ENCODE measurements around the gene DENND2A. TPM values are rescaled to one million over a fixed set of nuclear protein-coding genes. Genes with fewer than 3 reads are reported as not detected.

The DENND2A gene
- polyA plus RNA-seq, 4 donors = 3.0 to 7.0 (median 5.7) TPM; not detected in 1

GRCh38 chr7:140526787-140527664, 113.6 kb downstream of the DENND2A start:
- DNase-seq (no peak), FAIRE-seq (no peak)
- no peak overlapping the region for H3K4me3 ChIP-seq (ENCODE audit: low read depth in 1 of 3, low read length in 3 of 3)
- no peak overlapping the region for H3K27ac ChIP-seq (ENCODE audit: low read depth in 1 of 3, low read length in 2 of 3)
- peaks cover 0 to 21% (median 0%) of the 10 kb centered on the region in 3 donors for H3K36me3 ChIP-seq (ENCODE audit: control insufficient read depth in 3 of 3, insufficient read depth in 2 of 3, low read depth in 1 of 3, low read length in 3 of 3)
- no peaks in the 10 kb centered on the region for H3K4me1 ChIP-seq (ENCODE audit: control insufficient read depth in 3 of 3, insufficient read depth in 2 of 3, low read depth in 1 of 3, low read length in 2 of 3)
- no peaks in the 10 kb centered on the region for H3K27me3 ChIP-seq (ENCODE audit: control insufficient read depth in 3 of 3, insufficient read depth in 3 of 3, low read length in 3 of 3)
- 79 to 87% (median 86%) methylated on average over 23 to 31 of the region's 31 CpGs for WGBS, 3 donors
- no peaks in the 10 kb centered on the region for H3K9me3 ChIP-seq (ENCODE audit: control insufficient read depth in 2 of 2, insufficient read depth in 1 of 2, low read depth in 1 of 2, low read length in 1 of 2)

- H3K27ac ChIP-seq (ENCODE audit: low read depth in 1 of 3, low read length in 2 of 3) = no peak overlapping the region
- H3K9me3 ChIP-seq (ENCODE audit: control insufficient read depth in 2 of 2, insufficient read depth in 1 of 2, low read depth in 1 of 2, low read length in 1 of 2) = no peaks in the 10 kb centered on the region
- WGBS, 3 donors = 78 to 84% (median 83%) methylated on average over 9 of the region's 9 CpGs
- FAIRE-seq (no peak), DNase-seq (no peak)
- peaks cover 0 to 25% (median 2%) of the 10 kb centered on the region in 3 donors for H3K36me3 ChIP-seq (ENCODE audit: control insufficient read depth in 3 of 3, insufficient read depth in 2 of 3, low read depth in 1 of 3, low read length in 3 of 3)
- H3K4me1 ChIP-seq (ENCODE audit: control insufficient read depth in 3 of 3, insufficient read depth in 2 of 3, low read depth in 1 of 3, low read length in 2 of 3) = no peaks in the 10 kb centered on the region
- no peak overlapping the region for H3K4me3 ChIP-seq (ENCODE audit: low read depth in 1 of 3, low read length in 3 of 3)
- no peaks in the 10 kb centered on the region for H3K27me3 ChIP-seq (ENCODE audit: control insufficient read depth in 3 of 3, insufficient read depth in 3 of 3, low read length in 3 of 3)
These were observed 114.4 kb downstream of the DENND2A start for GRCh38 chr7:140526214-140526613.

- H3K9me3 ChIP-seq (ENCODE audit: control insufficient read depth in 2 of 2, insufficient read depth in 1 of 2, low read depth in 1 of 2, low read length in 1 of 2) = no peaks in the 10 kb centered on the region
- H3K4me1 ChIP-seq (ENCODE audit: control insufficient read depth in 3 of 3, insufficient read depth in 2 of 3, low read depth in 1 of 3, low read length in 2 of 3) = no peaks in the 10 kb centered on the region
- peaks cover 0 to 25% (median 2%) of the 10 kb centered on the region in 3 donors for H3K36me3 ChIP-seq (ENCODE audit: control insufficient read depth in 3 of 3, insufficient read depth in 2 of 3, low read depth in 1 of 3, low read length in 3 of 3)
- no peak overlapping the region for H3K27ac ChIP-seq (ENCODE audit: low read depth in 1 of 3, low read length in 2 of 3)
- no peaks in the 10 kb centered on the region for H3K27me3 ChIP-seq (ENCODE audit: control insufficient read depth in 3 of 3, insufficient read depth in 3 of 3, low read length in 3 of 3)
- no peak overlapping the region for H3K4me3 ChIP-seq (ENCODE audit: low read depth in 1 of 3, low read length in 3 of 3)
- FAIRE-seq = no peak
- no peak for DNase-seq
- WGBS, 3 donors = 42 to 70% (median 49%) methylated on average over 9 to 10 of the region's 10 CpGs
These were observed 114.9 kb downstream of the DENND2A start for GRCh38 chr7:140525743-140526142.

GRCh38 chr7:140521421-140521820, 119.2 kb downstream of the DENND2A start:
- Histone ChIP-seq H3K9me3 (ENCODE audit: control insufficient read depth in 2 of 2, insufficient read depth in 1 of 2, low read depth in 1 of 2, low read length in 1 of 2) (no peaks in the 10 kb centered on the region), H3K27ac (ENCODE audit: low read depth in 1 of 3, low read length in 2 of 3) (no peak overlapping the region), H3K27me3 (ENCODE audit: control insufficient read depth in 3 of 3, insufficient read depth in 3 of 3, low read length in 3 of 3) (no peaks in the 10 kb centered on the region), H3K36me3 (ENCODE audit: control insufficient read depth in 3 of 3, insufficient read depth in 2 of 3, low read depth in 1 of 3, low read length in 3 of 3) (peaks cover 0 to 34% (median 2%) of the 10 kb centered on the region in 3 donors), H3K4me1 (ENCODE audit: control insufficient read depth in 3 of 3, insufficient read depth in 2 of 3, low read depth in 1 of 3, low read length in 2 of 3) (peaks cover 0 to 3% (median 0%) of the 10 kb centered on the region in 3 donors), H3K4me3 (ENCODE audit: low read depth in 1 of 3, low read length in 3 of 3) (no peak overlapping the region)
- FAIRE-seq (no peak), DNase-seq (no peak)
- WGBS, 3 donors = 92 to 96% (median 95%) methylated on average over 3 of the region's 3 CpGs

- Histone ChIP-seq H3K9me3 (ENCODE audit: control insufficient read depth in 2 of 2, insufficient read depth in 1 of 2, low read depth in 1 of 2, low read length in 1 of 2) (no peaks in the 10 kb centered on the region), H3K4me1 (ENCODE audit: control insufficient read depth in 3 of 3, insufficient read depth in 2 of 3, low read depth in 1 of 3, low read length in 2 of 3) (peaks cover 0 to 3% (median 0%) of the 10 kb centered on the region in 3 donors), H3K36me3 (ENCODE audit: control insufficient read depth in 3 of 3, insufficient read depth in 2 of 3, low read depth in 1 of 3, low read length in 3 of 3) (peaks cover 0 to 25% (median 2%) of the 10 kb centered on the region in 3 donors), H3K27ac (ENCODE audit: low read depth in 1 of 3, low read length in 2 of 3) (peak overlapping the region in 2 of 3 donors; percentile 18 to 90), H3K27me3 (ENCODE audit: control insufficient read depth in 3 of 3, insufficient read depth in 3 of 3, low read length in 3 of 3) (no peaks in the 10 kb centered on the region), H3K4me3 (ENCODE audit: low read depth in 1 of 3, low read length in 3 of 3) (peak overlapping the region in 1 of 3 donors; percentile 19)
- FAIRE-seq = no peak
- DNase-seq = no peak
- 45 to 51% (median 49%) methylated on average over 7 of the region's 7 CpGs for WGBS, 3 donors
These were observed 121.6 kb downstream of the DENND2A start for GRCh38 chr7:140519007-140519399.

GRCh38 chr7:140518370-140519006, 122.1 kb downstream of the DENND2A start:
- WGBS, 3 donors = 86 to 91% (median 90%) methylated on average over 15 of the region's 15 CpGs
- Histone ChIP-seq H3K4me3 (ENCODE audit: low read depth in 1 of 3, low read length in 3 of 3) (no peak overlapping the region), H3K27ac (ENCODE audit: low read depth in 1 of 3, low read length in 2 of 3) (peak overlapping the region in 1 of 3 donors; percentile 90), H3K4me1 (ENCODE audit: control insufficient read depth in 3 of 3, insufficient read depth in 2 of 3, low read depth in 1 of 3, low read length in 2 of 3) (peaks cover 0 to 3% (median 0%) of the 10 kb centered on the region in 3 donors), H3K27me3 (ENCODE audit: control insufficient read depth in 3 of 3, insufficient read depth in 3 of 3, low read length in 3 of 3) (no peaks in the 10 kb centered on the region), H3K9me3 (ENCODE audit: control insufficient read depth in 2 of 2, insufficient read depth in 1 of 2, low read depth in 1 of 2, low read length in 1 of 2) (no peaks in the 10 kb centered on the region), H3K36me3 (ENCODE audit: control insufficient read depth in 3 of 3, insufficient read depth in 2 of 3, low read depth in 1 of 3, low read length in 3 of 3) (peaks cover 0 to 25% (median 2%) of the 10 kb centered on the region in 3 donors)
- DNase-seq (no peak), FAIRE-seq (no peak)

- Histone ChIP-seq H3K9me3 (ENCODE audit: control insufficient read depth in 2 of 2, insufficient read depth in 1 of 2, low read depth in 1 of 2, low read length in 1 of 2) (no peaks in the 10 kb centered on the region), H3K36me3 (ENCODE audit: control insufficient read depth in 3 of 3, insufficient read depth in 2 of 3, low read depth in 1 of 3, low read length in 3 of 3) (peaks cover 0 to 21% (median 2%) of the 10 kb centered on the region in 3 donors), H3K27me3 (ENCODE audit: control insufficient read depth in 3 of 3, insufficient read depth in 3 of 3, low read length in 3 of 3) (no peaks in the 10 kb centered on the region), H3K4me3 (ENCODE audit: low read depth in 1 of 3, low read length in 3 of 3) (no peak overlapping the region), H3K4me1 (ENCODE audit: control insufficient read depth in 3 of 3, insufficient read depth in 2 of 3, low read depth in 1 of 3, low read length in 2 of 3) (peaks cover 0 to 3% (median 0%) of the 10 kb centered on the region in 3 donors), H3K27ac (ENCODE audit: low read depth in 1 of 3, low read length in 2 of 3) (peak overlapping the region in 1 of 3 donors; percentile 15)
- DNase-seq = peak; percentile 91
- 51 to 56% (median 53%) methylated on average over 30 to 31 of the region's 31 CpGs for WGBS, 3 donors
- FAIRE-seq = no peak
These were observed 122.9 kb downstream of the DENND2A start for GRCh38 chr7:140517546-140518369.
